ENCODE results near the gene DLG2. TPM values are rescaled to one million over a fixed set of nuclear protein-coding genes. Genes with fewer than 3 reads are reported as not detected.
"Not testable (repeated sequence)": the region's sequence is repeated elsewhere in the genome, so short reads cannot be mapped to it uniquely, and the experiment has no call there.

The DLG2 gene
- total RNA-seq, 2 experiments from 2014 or later: 0.85 to 1.1 TPM

DNA sequence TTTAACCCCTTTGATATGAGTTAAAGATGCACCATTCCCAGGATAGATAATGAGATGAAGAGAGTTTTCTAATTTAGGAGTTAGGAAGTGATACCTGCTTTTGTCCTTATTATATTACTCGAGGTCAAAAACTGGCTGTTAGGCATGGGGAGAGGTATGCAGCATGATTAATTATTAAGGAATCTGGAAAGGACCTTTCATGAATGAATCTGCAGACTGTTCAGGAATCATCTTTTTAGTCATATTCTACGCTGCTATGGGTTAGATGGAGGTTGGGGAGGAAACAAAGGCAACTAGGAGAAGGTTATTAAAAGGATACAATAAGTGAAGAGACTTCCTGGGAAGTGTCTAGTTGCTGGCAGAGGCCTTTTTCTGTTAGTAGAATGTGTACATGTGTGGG, 1848.5 kb downstream of the DLG2 start:
- Mint-ChIP-seq H3K36me3 (ENCODE audit: low read depth) (no peaks in the 10 kb centered on the region), H3K4me3 (no peak overlapping the region), H3K4me1 (no peaks in the 10 kb centered on the region), H3K9me3 (no peaks in the 10 kb centered on the region), H3K27me3 (peaks cover 2% of the 10 kb centered on the region), H3K27ac (no peak overlapping the region)
- CTCF ChIA-PET: no interaction called here
- POLR2A ChIA-PET: no interaction called here
- no peak for DNase-seq

GRCh38 chr11:83773950-83774880, 1852.9 kb downstream of the DLG2 start:
- POLR2A ChIA-PET: interaction anchor here (0.7 kb wide), 1 partner anchor 606 kb away, joined by 3 read pairs; no protein-coding TSS in a partner anchor

GRCh38 chr11:83768489-83768888, 1858.7 kb downstream of the DLG2 start:
- DNase-seq: no peak
- Mint-ChIP-seq H3K36me3 (ENCODE audit: low read depth) (no peaks in the 10 kb centered on the region), H3K27ac (no peak overlapping the region), H3K9me3 (no peaks in the 10 kb centered on the region), H3K4me3 (no peak overlapping the region), H3K27me3 (peaks cover 2% of the 10 kb centered on the region), H3K4me1 (no peaks in the 10 kb centered on the region)
- POLR2A ChIA-PET: no interaction called here
- CTCF ChIA-PET: no interaction called here

More at GRCh38 chr11:83773950-83774880, 1852.9 kb downstream of the DLG2 start:
- Mint-ChIP-seq H3K9me3 (no peaks in the 10 kb centered on the region), H3K36me3 (ENCODE audit: low read depth) (no peaks in the 10 kb centered on the region), H3K4me1 (no peaks in the 10 kb centered on the region), H3K4me3 (no peak overlapping the region), H3K27me3 (peaks cover 2% of the 10 kb centered on the region), H3K27ac (no peak overlapping the region)
- CTCF ChIA-PET: interaction anchor here (0.5 kb wide), 1 partner anchor 1056 kb away, joined by 3 read pairs; no protein-coding TSS in a partner anchor
- no peak for DNase-seq

GRCh38 chr11:83766932-83767331, 1860.2 kb downstream of the DLG2 start:
- Mint-ChIP-seq H3K36me3 (ENCODE audit: low read depth) (no peaks in the 10 kb centered on the region), H3K4me1 (no peaks in the 10 kb centered on the region), H3K9me3 (no peaks in the 10 kb centered on the region), H3K27ac (no peak overlapping the region), H3K4me3 (no peak overlapping the region), H3K27me3 (no peaks in the 10 kb centered on the region)
- ChIA-PET POLR2A (no interaction called here), CTCF (no interaction called here)
- DNase-seq: no peak

DNA sequence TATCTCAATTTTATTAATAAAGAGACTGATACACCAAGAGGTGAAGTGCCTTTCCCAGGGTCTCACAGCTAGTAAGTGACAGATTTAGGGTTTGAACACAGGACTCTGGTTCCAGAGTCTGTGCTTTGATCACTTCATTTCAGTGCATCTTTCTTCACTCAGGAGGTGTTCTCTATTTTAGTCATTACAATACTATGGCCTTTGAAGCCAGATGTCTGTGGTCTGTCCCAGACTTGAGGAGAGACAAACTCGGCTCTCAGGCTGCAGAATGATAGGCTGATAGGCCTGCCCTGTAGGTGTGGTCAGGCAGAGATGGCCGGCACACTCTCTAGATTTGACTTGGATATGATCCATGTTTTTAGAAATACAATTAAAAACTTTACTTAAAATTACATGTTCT, 1862.5 kb downstream of the DLG2 start:
- CTCF ChIA-PET: interaction anchor here (1.3 kb wide), 1 partner anchor 9 kb away, joined by 3 read pairs; no protein-coding TSS in a partner anchor
- Mint-ChIP-seq H3K4me3 (no peak overlapping the region), H3K27me3 (no peaks in the 10 kb centered on the region), H3K9me3 (no peaks in the 10 kb centered on the region), H3K36me3 (ENCODE audit: low read depth) (no peaks in the 10 kb centered on the region), H3K27ac (no peak overlapping the region), H3K4me1 (no peaks in the 10 kb centered on the region)
- no peak for DNase-seq
- POLR2A ChIA-PET: interaction anchor here (0.6 kb wide), 1 partner anchor 239 kb away, joined by 3 read pairs; no protein-coding TSS in a partner anchor

DNA sequence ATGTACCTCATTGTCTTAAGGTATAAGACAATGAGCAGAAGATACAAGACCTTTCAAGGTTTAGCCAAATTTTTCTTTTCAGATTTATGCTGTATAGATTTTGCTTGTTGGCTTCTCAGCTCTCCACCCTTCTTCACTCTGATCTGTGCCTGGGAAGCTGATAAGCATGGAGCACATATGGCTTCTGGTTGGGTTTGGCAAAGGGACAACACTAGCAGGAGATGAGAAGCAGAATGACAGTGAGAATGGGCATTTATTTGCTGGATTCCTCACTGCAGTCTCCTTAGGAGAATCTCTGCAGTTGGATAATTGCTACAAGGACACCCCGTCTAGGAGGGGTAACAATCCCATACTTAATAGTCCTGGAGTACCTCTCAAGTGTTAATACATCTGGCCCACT, 1866.2 kb downstream of the DLG2 start:
- no peaks in the 10 kb centered on the region for H3K9me3 Mint-ChIP-seq

GRCh38 chr11:83759148-83759547, 1868.0 kb downstream of the DLG2 start:
- H3K27me3 Mint-ChIP-seq: no peaks in the 10 kb centered on the region
- DNase-seq: no peak
- H3K9me3 Mint-ChIP-seq: no peaks in the 10 kb centered on the region
- H3K4me3 Mint-ChIP-seq: no peak overlapping the region
- ChIA-PET POLR2A (no interaction called here), CTCF (no interaction called here)
- H3K4me1 Mint-ChIP-seq: no peaks in the 10 kb centered on the region
- H3K36me3 Mint-ChIP-seq (ENCODE audit: low read depth): no peaks in the 10 kb centered on the region
- H3K27ac Mint-ChIP-seq: no peak overlapping the region

More for the DNA sequence above, 1866.2 kb downstream of the DLG2 start:
- Mint-ChIP-seq H3K27me3 (no peaks in the 10 kb centered on the region), H3K4me1 (no peaks in the 10 kb centered on the region), H3K27ac (no peak overlapping the region), H3K36me3 (ENCODE audit: low read depth) (no peaks in the 10 kb centered on the region), H3K4me3 (no peak overlapping the region)
- ChIA-PET POLR2A (no interaction called here), CTCF (no interaction called here)
- no peak for DNase-seq

DNA sequence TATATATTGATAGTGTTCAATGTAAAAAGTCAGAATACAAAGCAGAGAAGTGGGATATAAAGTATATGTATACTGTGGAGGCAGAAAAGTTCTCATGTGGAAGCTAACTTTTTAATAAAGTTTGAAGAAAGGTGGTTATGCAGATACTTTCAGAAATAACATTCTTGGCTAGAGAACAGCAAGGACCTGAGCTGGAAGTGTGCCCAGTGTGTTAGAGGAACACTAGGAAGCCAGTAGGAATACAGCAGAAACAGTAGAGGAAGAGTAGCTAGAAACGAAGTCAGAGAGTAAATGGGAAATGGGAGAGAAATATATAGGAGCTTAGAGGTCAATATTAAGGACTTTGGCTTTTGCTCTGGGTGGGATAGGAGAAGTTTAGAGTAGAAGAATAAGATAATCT, 1876.1 kb downstream of the DLG2 start:
- no peak for DNase-seq
- CTCF ChIA-PET: no interaction called here
- H3K4me1 Mint-ChIP-seq: no peaks in the 10 kb centered on the region
- H3K27ac Mint-ChIP-seq: no peak overlapping the region
- POLR2A ChIA-PET: no interaction called here
- no peak overlapping the region for H3K4me3 Mint-ChIP-seq
- no peaks in the 10 kb centered on the region for H3K27me3 Mint-ChIP-seq
- H3K9me3 Mint-ChIP-seq: no peaks in the 10 kb centered on the region
- no peaks in the 10 kb centered on the region for H3K36me3 Mint-ChIP-seq (ENCODE audit: low read depth)

GRCh38 chr11:83746921-83747585, 1880.1 kb downstream of the DLG2 start:
- ChIA-PET CTCF (no interaction called here), POLR2A (no interaction called here)
- no peaks in the 10 kb centered on the region for H3K27me3 Mint-ChIP-seq
- H3K36me3 Mint-ChIP-seq (ENCODE audit: low read depth): no peaks in the 10 kb centered on the region
- H3K27ac Mint-ChIP-seq: no peak overlapping the region
- H3K4me3 Mint-ChIP-seq: no peak overlapping the region
- peaks cover 3% of the 10 kb centered on the region for H3K9me3 Mint-ChIP-seq
- no peaks in the 10 kb centered on the region for H3K4me1 Mint-ChIP-seq
- no peak for DNase-seq

DNA sequence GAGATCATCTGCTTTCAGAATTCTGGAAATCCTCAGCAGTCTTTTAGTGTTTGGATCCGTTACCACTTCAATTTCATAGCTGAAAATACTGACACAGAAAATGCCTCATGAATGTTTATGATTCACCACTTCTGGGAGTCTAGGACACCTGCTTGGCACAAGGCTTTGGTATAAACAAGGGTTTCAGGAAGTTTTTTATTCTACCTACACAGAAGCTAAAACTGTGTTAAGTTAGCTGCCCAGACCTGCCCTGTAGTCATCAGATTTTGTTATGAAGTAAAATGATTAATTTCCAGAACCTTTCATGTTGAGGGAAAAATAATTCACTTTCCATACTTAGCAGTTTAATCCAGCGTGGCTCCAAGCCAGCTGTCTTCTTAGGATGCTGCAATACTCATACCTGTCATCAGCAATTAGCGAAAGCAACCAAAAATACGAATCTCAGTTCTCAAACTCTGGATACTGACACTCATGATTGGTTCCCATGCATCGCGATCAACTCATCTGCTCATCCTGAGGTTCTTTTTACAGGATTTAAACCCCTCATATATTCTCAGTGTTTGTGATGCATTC, 1882.4 kb downstream of the DLG2 start:
- no peaks in the 10 kb centered on the region for H3K4me1 Mint-ChIP-seq
- no peaks in the 10 kb centered on the region for H3K36me3 Mint-ChIP-seq (ENCODE audit: low read depth)
- no peak overlapping the region for H3K27ac Mint-ChIP-seq
- ChIA-PET POLR2A (no interaction called here), CTCF (no interaction called here)
- peaks cover 3% of the 10 kb centered on the region for H3K27me3 Mint-ChIP-seq
- no peak for DNase-seq
- H3K9me3 Mint-ChIP-seq: peaks cover 3% of the 10 kb centered on the region
- H3K4me3 Mint-ChIP-seq: no peak overlapping the region

DNA sequence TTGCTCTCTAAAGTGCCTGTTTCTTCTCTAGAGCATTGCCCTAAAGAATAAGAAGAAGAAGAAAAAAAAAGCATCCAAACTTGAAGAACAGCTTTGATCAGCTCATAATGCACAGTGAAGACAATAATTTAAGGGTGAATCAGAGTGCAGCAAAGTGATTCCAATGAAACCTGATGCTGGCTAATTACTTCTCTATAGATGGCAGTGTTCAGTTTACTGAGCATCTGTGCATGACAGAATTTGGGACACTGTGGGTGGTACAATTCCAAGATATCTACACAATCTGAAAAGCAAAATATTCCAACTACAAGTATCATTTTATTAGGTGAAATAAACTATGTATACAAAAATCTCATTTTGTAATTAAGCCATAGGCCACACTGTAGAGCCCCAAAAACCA, 1890.5 kb downstream of the DLG2 start:
- no peaks in the 10 kb centered on the region for H3K9me3 Mint-ChIP-seq
- ChIA-PET CTCF (no interaction called here), POLR2A (no interaction called here)
- H3K4me1 Mint-ChIP-seq: no peaks in the 10 kb centered on the region
- no peak overlapping the region for H3K4me3 Mint-ChIP-seq
- H3K36me3 Mint-ChIP-seq (ENCODE audit: low read depth): no peaks in the 10 kb centered on the region
- H3K27ac Mint-ChIP-seq: no peak overlapping the region
- H3K27me3 Mint-ChIP-seq: peaks cover 10% of the 10 kb centered on the region
- DNase-seq: no peak

- Mint-ChIP-seq H3K27ac (no peak overlapping the region), H3K4me1 (no peaks in the 10 kb centered on the region), H3K9me3 (no peaks in the 10 kb centered on the region), H3K36me3 (ENCODE audit: low read depth) (no peaks in the 10 kb centered on the region), H3K4me3 (no peak overlapping the region), H3K27me3 (peaks cover 6% of the 10 kb centered on the region)
- ChIA-PET CTCF (no interaction called here), POLR2A (no interaction called here)
- DNase-seq: no peak
These were observed 1893.0 kb downstream of the DLG2 start for GRCh38 chr11:83734120-83734519.

GRCh38 chr11:83731288-83731687, 1895.9 kb downstream of the DLG2 start:
- H3K4me1 Mint-ChIP-seq; H3K27ac Mint-ChIP-seq; POLR2A ChIA-PET; CTCF ChIA-PET; DNase-seq; H3K9me3 Mint-ChIP-seq; H3K27me3 Mint-ChIP-seq; H3K4me3 Mint-ChIP-seq; H3K36me3 Mint-ChIP-seq (ENCODE audit: low read depth): not testable (repeated sequence)
